Neural progenitor cell (in vitro differentiated cells): Measurements from ENCODE around the gene DONSON. TPM values are rescaled to one million over a fixed set of nuclear protein-coding genes. Genes with fewer than 3 reads are reported as not detected.
"Not testable (repeated sequence)": the region's sequence is repeated elsewhere in the genome, so short reads cannot be mapped to it uniquely, and the experiment has no call there.

Experiments used
- DNase-seq: peaks from one replicate; pipeline ENCODE4 v3.0.0-alpha.2; 2016; ENCODE audit warnings: low spot score
- H2AFZ ChIP-seq: fragments of 200-600 bp; sonication (generic); replicated peaks from 2 replicates; pipeline ENCODE4 v1.6.1; 2016; ENCODE audit warnings: antibody characterized with exemption
- H3F3A ChIP-seq: fragments of 200-600 bp; sonication (generic); 2 replicates; pipeline ENCODE4 v1.6.1; 2016; ENCODE audit warnings: antibody characterized with exemption, low read depth
- H3K27ac ChIP-seq: fragments of 200-600 bp; sonication (generic); 2 replicates; pipeline ENCODE4 v1.5.1; 2016; ENCODE audit warnings: mild to moderate bottlenecking
- H3K27me3 ChIP-seq: fragments of 200-600 bp; sonication (generic); 2 replicates; pipeline ENCODE4 v1.6.1; 2016; ENCODE audit warnings: mild to moderate bottlenecking, moderate library complexity
- H3K36me3 ChIP-seq: fragments of 200-600 bp; sonication (generic); 2 replicates; pipeline ENCODE4 v1.5.1; 2016
- H3K4me1 ChIP-seq: fragments of 200-600 bp; sonication (generic); 2 replicates; pipeline ENCODE4 v1.6.1; 2016; ENCODE audit warnings: mixed run types
- H3K4me2 ChIP-seq: fragments of 200-600 bp; sonication (generic); 2 replicates; pipeline ENCODE4 v1.6.1; 2016
- H3K4me3 ChIP-seq: fragments of 200-600 bp; sonication (generic); 2 replicates; pipeline ENCODE4 v1.5.1; 2016
- H3K79me2 ChIP-seq: fragments of 200-600 bp; sonication (generic); 2 replicates; pipeline ENCODE4 v1.6.1; 2016; ENCODE audit warnings: low read depth
- H3K9ac ChIP-seq: fragments of 200-600 bp; sonication (generic); 2 replicates; pipeline ENCODE4 v1.6.1; 2016
- H3K9me3 ChIP-seq: fragments of 200-600 bp; sonication (generic); 2 replicates; pipeline ENCODE4 v1.5.1; 2016; ENCODE audit warnings: low read depth
- H4K20me1 ChIP-seq: fragments of 200-600 bp; sonication (generic); 2 replicates; pipeline ENCODE4 v1.6.1; 2016; ENCODE audit warnings: low read depth
- H3K27ac Mint-ChIP-seq: 3 replicates; pipeline ENCODE4 v1.8.0; 2021; ENCODE audit warnings: mixed read lengths
- H3K27me3 Mint-ChIP-seq: 2 replicates; pipeline ENCODE4 v1.8.0; 2022; ENCODE audit warnings: low read depth, mild to moderate bottlenecking, inconsistent platforms, moderate library complexity, mixed read lengths; ENCODE audit not compliant: insufficient read depth
- H3K36me3 Mint-ChIP-seq: 3 replicates; pipeline ENCODE4 v1.8.0; 2021; ENCODE audit warnings: mixed read lengths
- H3K4me1 Mint-ChIP-seq: 3 replicates; pipeline ENCODE4 v1.8.0; 2021; ENCODE audit warnings: mixed read lengths
- H3K4me3 Mint-ChIP-seq: 3 replicates; pipeline ENCODE4 v1.8.0; 2021; ENCODE audit warnings: mild to moderate bottlenecking, moderate library complexity, mixed read lengths
- H3K9me3 Mint-ChIP-seq: 3 replicates; pipeline ENCODE4 v1.8.0; 2020; ENCODE audit warnings: mixed read lengths
- CTCF ChIP-seq: fragments of 200-600 bp; sonication (generic); IDR thresholded peaks from 2 replicates; pipeline ENCODE4 v1.5.1; 2017; ENCODE audit warnings: antibody characterized with exemption, mild to moderate bottlenecking
- EZH2 ChIP-seq: fragments of 200-600 bp; sonication (generic); IDR thresholded peaks from 2 replicates; pipeline ENCODE4 v1.6.1; 2017; ENCODE audit warnings: antibody characterized with exemption, mild to moderate bottlenecking, moderate library complexity
- EZH2phosphoT487 ChIP-seq: fragments of 200-600 bp; sonication (generic); IDR thresholded peaks from 2 replicates; pipeline ENCODE4 v1.6.1; 2017; ENCODE audit warnings: antibody characterized with exemption
- total RNA-seq: library from RNA; depleted of rRNA; stranded (reverse); fragments of >200 nt; gene quantifications from 2 replicates; pipeline ENCODE4 v1.2.3, GENCODE V29; 2015; ENCODE audit warnings: low replicate concordance

DONSON gene
- total RNA-seq, 1 donor from 2014 or later = 67.8 TPM

- Histone ChIP-seq H3K27ac (peak overlapping the region; percentile 5), H3F3A (peaks cover 66% of the 10 kb centered on the region), H3K27me3 (no peaks in the 10 kb centered on the region), H3K9ac (no peak overlapping the region), H3K4me1 (no peaks in the 10 kb centered on the region), H3K4me2 (no peak overlapping the region), H3K36me3 (peaks cover 25% of the 10 kb centered on the region), H3K79me2 (peaks cover 4% of the 10 kb centered on the region), H2AFZ (no peak overlapping the region), H4K20me1 (peaks cover 12% of the 10 kb centered on the region), H3K4me3 (no peak overlapping the region), H3K9me3 (no peaks in the 10 kb centered on the region)
- H3K4me1 Mint-ChIP-seq = no peaks in the 10 kb centered on the region
- H3K36me3 Mint-ChIP-seq = peaks cover 23% of the 10 kb centered on the region
- no peak for DNase-seq
- TF ChIP-seq EZH2phosphoT487 (no peak), CTCF (no peak), EZH2 (no peak)
- H3K27ac Mint-ChIP-seq = no peak overlapping the region
- H3K9me3 Mint-ChIP-seq = no peaks in the 10 kb centered on the region
- H3K27me3 Mint-ChIP-seq = no peaks in the 10 kb centered on the region
- H3K4me3 Mint-ChIP-seq = no peak overlapping the region
These were observed 10.3 kb downstream of the DONSON start for GRCh38 chr21:33578214-33578613.

- DNase-seq, H3K9me3 ChIP-seq, H3K27ac ChIP-seq, H3K4me1 Mint-ChIP-seq, H3K27ac Mint-ChIP-seq, H3K4me3 ChIP-seq, H3K4me1 ChIP-seq, H3K27me3 Mint-ChIP-seq, H3K9ac ChIP-seq, H3K27me3 ChIP-seq, H3K4me3 Mint-ChIP-seq, H3K4me2 ChIP-seq, H2AFZ ChIP-seq, H3K9me3 Mint-ChIP-seq, H3K79me2 ChIP-seq: not testable (repeated sequence)
- Histone ChIP-seq H3F3A (peaks cover 80% of the 10 kb centered on the region), H4K20me1 (peaks cover 12% of the 10 kb centered on the region), H3K36me3 (peaks cover 31% of the 10 kb centered on the region)
- peaks cover 29% of the 10 kb centered on the region for H3K36me3 Mint-ChIP-seq
These were observed 11.7 kb downstream of the DONSON start for GRCh38 chr21:33576741-33577141.

GRCh38 chr21:33572350-33572749 is 16.1 kb downstream of the DONSON start:
- Histone ChIP-seq H3K36me3 (peaks cover 39% of the 10 kb centered on the region), H3F3A (peaks cover 73% of the 10 kb centered on the region), H3K79me2 (peaks cover 12% of the 10 kb centered on the region), H3K4me3 (no peak overlapping the region), H3K4me1 (no peaks in the 10 kb centered on the region), H3K9ac (no peak overlapping the region), H3K4me2 (no peak overlapping the region), H2AFZ (no peak overlapping the region), H3K9me3 (no peaks in the 10 kb centered on the region), H3K27me3 (no peaks in the 10 kb centered on the region), H4K20me1 (peaks cover 37% of the 10 kb centered on the region), H3K27ac (no peak overlapping the region)
- H3K4me3 Mint-ChIP-seq = no peak overlapping the region
- DNase-seq = no peak
- no peaks in the 10 kb centered on the region for H3K27me3 Mint-ChIP-seq
- peaks cover 28% of the 10 kb centered on the region for H3K36me3 Mint-ChIP-seq
- H3K9me3 Mint-ChIP-seq = no peaks in the 10 kb centered on the region
- no peaks in the 10 kb centered on the region for H3K4me1 Mint-ChIP-seq
- no peak for TF ChIP-seq EZH2
- TF ChIP-seq CTCF = no peak
- no peak for TF ChIP-seq EZH2phosphoT487
- H3K27ac Mint-ChIP-seq = no peak overlapping the region

GRCh38 chr21:33569991-33570390 is 18.5 kb downstream of the DONSON start:
- H2AFZ ChIP-seq = no peak overlapping the region
- peaks cover 41% of the 10 kb centered on the region for H3K36me3 ChIP-seq
- Mint-ChIP-seq H3K4me1 (no peaks in the 10 kb centered on the region), H3K27ac (no peak overlapping the region), H3K36me3 (peaks cover 28% of the 10 kb centered on the region), H3K9me3 (no peaks in the 10 kb centered on the region), H3K4me3 (no peak overlapping the region), H3K27me3 (no peaks in the 10 kb centered on the region)
- peaks cover 40% of the 10 kb centered on the region for H4K20me1 ChIP-seq
- H3K4me1 ChIP-seq = no peaks in the 10 kb centered on the region
- TF ChIP-seq EZH2 = no peak
- no peak for TF ChIP-seq CTCF
- TF ChIP-seq EZH2phosphoT487 = no peak
- H3K4me3 ChIP-seq = no peak overlapping the region
- no peak overlapping the region for H3K27ac ChIP-seq
- DNase-seq = no peak
- H3K9ac ChIP-seq = no peak overlapping the region
- H3K4me2 ChIP-seq = no peak overlapping the region
- no peaks in the 10 kb centered on the region for H3K27me3 ChIP-seq
- peaks cover 20% of the 10 kb centered on the region for H3K79me2 ChIP-seq
- H3K9me3 ChIP-seq = no peaks in the 10 kb centered on the region
- H3F3A ChIP-seq = peaks cover 67% of the 10 kb centered on the region
